ENCODE data around the gene SV2C. TPM values are rescaled to one million over a fixed set of nuclear protein-coding genes. Genes with fewer than 3 reads are reported as not detected.

The SV2C gene
- total RNA-seq, 1 donor from 2014 or later, result 17.8 TPM

DNA sequence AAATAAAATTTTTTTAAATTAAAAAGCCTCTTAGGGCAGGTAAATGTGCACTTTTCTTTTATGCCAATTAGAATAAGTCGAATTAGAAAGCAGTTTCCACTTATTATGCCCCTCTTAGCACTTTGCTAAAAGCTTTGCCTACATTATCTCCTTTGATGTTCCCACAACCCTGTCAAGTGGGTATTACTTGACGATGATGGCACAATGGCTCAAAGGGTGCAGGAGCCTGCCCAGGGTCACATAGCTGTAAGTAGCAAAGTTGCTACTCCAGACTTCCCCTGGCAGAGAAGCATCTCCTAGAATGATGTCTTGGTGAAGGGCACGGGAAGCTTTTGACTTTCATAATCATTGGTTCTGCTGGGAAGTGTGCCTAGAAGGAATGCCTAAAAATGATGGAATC is 301.5 kb downstream of the SV2C start:
- H3K27me3 Mint-ChIP-seq (ENCODE audit: unreplicated experiment), result no peaks in the 10 kb centered on the region
- no peak for DNase-seq
- H3K27ac Mint-ChIP-seq (ENCODE audit: unreplicated experiment), result no peak overlapping the region
- H3K9me3 Mint-ChIP-seq (ENCODE audit: unreplicated experiment), result no peaks in the 10 kb centered on the region
- no peaks in the 10 kb centered on the region for H3K4me1 Mint-ChIP-seq (ENCODE audit: low read depth, unreplicated experiment)
- TF ChIP-seq, protein P1, sequence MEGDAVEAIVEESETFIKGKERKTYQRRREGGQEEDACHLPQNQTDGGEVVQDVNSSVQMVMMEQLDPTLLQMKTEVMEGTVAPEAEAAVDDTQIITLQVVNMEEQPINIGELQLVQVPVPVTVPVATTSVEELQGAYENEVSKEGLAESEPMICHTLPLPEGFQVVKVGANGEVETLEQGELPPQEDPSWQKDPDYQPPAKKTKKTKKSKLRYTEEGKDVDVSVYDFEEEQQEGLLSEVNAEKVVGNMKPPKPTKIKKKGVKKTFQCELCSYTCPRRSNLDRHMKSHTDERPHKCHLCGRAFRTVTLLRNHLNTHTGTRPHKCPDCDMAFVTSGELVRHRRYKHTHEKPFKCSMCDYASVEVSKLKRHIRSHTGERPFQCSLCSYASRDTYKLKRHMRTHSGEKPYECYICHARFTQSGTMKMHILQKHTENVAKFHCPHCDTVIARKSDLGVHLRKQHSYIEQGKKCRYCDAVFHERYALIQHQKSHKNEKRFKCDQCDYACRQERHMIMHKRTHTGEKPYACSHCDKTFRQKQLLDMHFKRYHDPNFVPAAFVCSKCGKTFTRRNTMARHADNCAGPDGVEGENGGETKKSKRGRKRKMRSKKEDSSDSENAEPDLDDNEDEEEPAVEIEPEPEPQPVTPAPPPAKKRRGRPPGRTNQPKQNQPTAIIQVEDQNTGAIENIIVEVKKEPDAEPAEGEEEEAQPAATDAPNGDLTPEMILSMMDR (IDR thresholded peaks at IDR 0.05; ENCODE audit: partially characterized antibody, unreplicated experiment), result no peak
- no peaks in the 10 kb centered on the region for H3K36me3 Mint-ChIP-seq (ENCODE audit: unreplicated experiment)
- no peak overlapping the region for H3K4me3 Mint-ChIP-seq (ENCODE audit: unreplicated experiment)

DNA sequence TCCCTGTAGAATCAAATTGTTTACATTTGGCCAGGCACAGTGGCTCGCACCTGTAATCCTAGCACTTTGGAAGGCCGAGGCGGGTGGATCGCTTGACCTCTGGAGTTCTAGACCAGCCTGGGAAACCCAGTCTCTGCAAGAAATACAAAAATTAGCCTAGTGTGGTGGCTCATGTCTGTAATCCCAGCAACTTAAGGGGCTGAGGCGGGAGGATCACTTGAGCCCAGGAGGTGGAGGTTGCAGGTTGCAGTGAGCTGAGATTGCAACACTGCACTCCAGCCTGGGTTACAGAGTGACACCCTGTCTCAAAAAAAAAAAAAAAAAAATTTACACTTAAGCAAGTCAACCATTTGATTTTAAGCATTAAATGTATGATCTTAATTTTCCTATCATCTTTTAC is 302.4 kb downstream of the SV2C start:
- no peaks in the 10 kb centered on the region for H3K4me1 Mint-ChIP-seq (ENCODE audit: low read depth, unreplicated experiment)
- no peaks in the 10 kb centered on the region for H3K27me3 Mint-ChIP-seq (ENCODE audit: unreplicated experiment)
- DNase-seq, result no peak
- H3K9me3 Mint-ChIP-seq (ENCODE audit: unreplicated experiment), result peaks cover 2% of the 10 kb centered on the region
- no peaks in the 10 kb centered on the region for H3K36me3 Mint-ChIP-seq (ENCODE audit: unreplicated experiment)
- no peak overlapping the region for H3K4me3 Mint-ChIP-seq (ENCODE audit: unreplicated experiment)
- no peak overlapping the region for H3K27ac Mint-ChIP-seq (ENCODE audit: unreplicated experiment)
- TF ChIP-seq, protein P1 (IDR thresholded peaks at IDR 0.05; ENCODE audit: partially characterized antibody, unreplicated experiment), result no peak

DNA sequence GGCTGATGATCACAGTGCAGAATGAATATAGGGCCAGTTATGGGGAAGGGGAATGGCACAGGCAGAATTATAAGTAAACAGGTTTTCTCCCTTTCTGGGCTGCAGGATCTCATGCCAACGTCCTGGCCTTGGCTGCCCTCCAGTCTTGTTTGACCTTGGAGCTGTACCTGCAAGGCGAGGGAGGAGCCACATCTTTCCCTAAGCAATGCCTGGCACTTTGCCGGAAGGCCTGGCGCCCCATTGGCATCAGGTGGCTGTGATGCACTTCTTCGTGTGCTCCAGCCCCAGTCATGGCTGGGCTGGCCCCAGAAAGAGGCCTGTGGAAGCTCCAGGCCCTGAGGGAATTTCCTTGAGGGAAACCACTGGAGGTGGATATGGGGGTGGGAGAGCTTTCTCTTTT is 303.2 kb downstream of the SV2C start:
- Mint-ChIP-seq H3K4me1 (ENCODE audit: low read depth, unreplicated experiment) (no peaks in the 10 kb centered on the region), H3K27me3 (ENCODE audit: unreplicated experiment) (no peaks in the 10 kb centered on the region), H3K9me3 (ENCODE audit: unreplicated experiment) (peaks cover 2% of the 10 kb centered on the region), H3K4me3 (ENCODE audit: unreplicated experiment) (no peak overlapping the region), H3K27ac (ENCODE audit: unreplicated experiment) (no peak overlapping the region), H3K36me3 (ENCODE audit: unreplicated experiment) (no peaks in the 10 kb centered on the region)
- TF ChIP-seq, protein P1 (IDR thresholded peaks at IDR 0.05; ENCODE audit: partially characterized antibody, unreplicated experiment), result no peak
- no peak for DNase-seq

DNA sequence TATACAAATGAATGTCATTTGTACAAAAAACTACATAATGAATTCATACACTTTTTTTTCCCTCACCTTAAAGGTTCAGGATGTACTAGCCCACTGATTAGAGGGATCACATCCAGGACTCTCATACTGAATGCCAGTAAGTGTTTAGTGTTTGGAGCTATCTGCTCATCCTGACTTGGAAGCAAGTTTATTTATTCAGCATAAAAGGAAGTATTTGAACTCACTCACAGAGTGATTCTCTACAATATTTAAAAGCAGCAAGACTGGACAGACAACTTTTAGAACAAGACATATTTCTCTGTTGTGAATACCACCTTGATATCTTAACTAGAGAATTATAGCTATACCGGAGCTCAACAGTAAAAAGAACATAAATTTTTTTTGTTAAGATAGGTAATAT is 305.1 kb downstream of the SV2C start:
- no peaks in the 10 kb centered on the region for H3K27me3 Mint-ChIP-seq (ENCODE audit: unreplicated experiment)
- H3K27ac Mint-ChIP-seq (ENCODE audit: unreplicated experiment), result no peak overlapping the region
- DNase-seq, result no peak
- TF ChIP-seq, protein P1 (IDR thresholded peaks at IDR 0.05; ENCODE audit: partially characterized antibody, unreplicated experiment), result no peak
- no peaks in the 10 kb centered on the region for H3K4me1 Mint-ChIP-seq (ENCODE audit: low read depth, unreplicated experiment)
- H3K36me3 Mint-ChIP-seq (ENCODE audit: unreplicated experiment), result no peaks in the 10 kb centered on the region
- peaks cover 2% of the 10 kb centered on the region for H3K9me3 Mint-ChIP-seq (ENCODE audit: unreplicated experiment)
- H3K4me3 Mint-ChIP-seq (ENCODE audit: unreplicated experiment), result no peak overlapping the region

DNA sequence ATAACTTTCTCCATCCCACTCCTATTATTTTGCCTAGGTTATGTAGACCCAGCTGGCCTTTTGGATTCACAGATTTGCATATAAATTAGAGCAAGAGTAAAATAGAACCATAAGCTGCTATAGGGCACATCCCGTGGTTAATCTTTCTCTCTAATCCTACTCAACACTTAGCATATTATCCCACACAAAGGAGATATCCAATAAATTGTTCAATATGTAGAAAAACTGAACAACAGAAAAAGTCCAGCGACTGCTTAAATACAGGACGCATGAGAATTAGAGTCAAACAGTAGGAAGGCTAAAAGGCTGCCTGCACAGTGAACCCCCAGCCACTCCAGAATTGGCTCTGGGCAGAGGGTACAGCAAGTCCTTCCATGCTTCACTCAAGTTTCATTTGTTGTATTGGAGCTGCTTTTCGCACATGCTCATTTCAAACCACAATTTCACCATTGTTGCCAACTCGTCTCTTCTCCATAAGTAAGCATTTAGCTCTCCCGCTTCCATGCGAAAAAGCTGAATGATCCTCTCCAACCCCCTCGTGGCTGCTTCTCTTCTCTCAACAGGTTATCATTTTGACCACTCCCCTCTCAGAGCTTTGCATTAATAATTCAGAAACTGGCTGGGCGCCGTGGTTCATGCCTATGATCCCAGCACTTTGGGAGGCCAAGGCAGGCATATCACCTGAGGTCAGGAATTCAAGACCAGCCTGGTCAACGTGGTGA is 305.8 kb downstream of the SV2C start:
- DNase-seq, result no peak
- no peak overlapping the region for H3K27ac Mint-ChIP-seq (ENCODE audit: unreplicated experiment)
- H3K4me1 Mint-ChIP-seq (ENCODE audit: low read depth, unreplicated experiment), result no peaks in the 10 kb centered on the region
- H3K9me3 Mint-ChIP-seq (ENCODE audit: unreplicated experiment), result peaks cover 2% of the 10 kb centered on the region
- TF ChIP-seq, protein P1 (IDR thresholded peaks at IDR 0.05; ENCODE audit: partially characterized antibody, unreplicated experiment), result no peak
- no peaks in the 10 kb centered on the region for H3K36me3 Mint-ChIP-seq (ENCODE audit: unreplicated experiment)
- H3K4me3 Mint-ChIP-seq (ENCODE audit: unreplicated experiment), result no peak overlapping the region
- H3K27me3 Mint-ChIP-seq (ENCODE audit: unreplicated experiment), result no peaks in the 10 kb centered on the region

Data from glutamatergic neuron (in vitro differentiated cells).